WTC11 (cell line): ENCODE results near the gene GPR156. TPM values are rescaled to one million over a fixed set of nuclear protein-coding genes. Genes with fewer than 3 reads are reported as not detected.

Experiments
- ATAC-seq: fragments of 200-7000 bp; cut with Tn5 transposase; 2 replicates; pipeline ENCODE4 v1.10.0; 2021; ENCODE audit warnings: mild to moderate bottlenecking, moderate library complexity
- CTCF ChIA-PET: fragments of 300-600 bp; sonication (Branson Sonifier 250); formaldehyde crosslinking; loops from one replicate; lab custom pipeline; 2021; ENCODE audit warnings: antibody characterized with exemption; lab: Charles Lee
- POLR2A ChIA-PET: fragments of 350-600 bp; sonication (Branson Sonifier 250); formaldehyde crosslinking; loops from one replicate; lab custom pipeline; 2021; ENCODE audit warnings: antibody characterized with exemption; lab: Charles Lee
- DNase-seq: peaks from one replicate; pipeline ENCODE4 v3.0.0; 2021; ENCODE audit warnings: low spot score
- H3K27ac Mint-ChIP-seq: 2 replicates; pipeline ENCODE4 v1.8.0; 2021; ENCODE audit warnings: mixed read lengths
- H3K27me3 Mint-ChIP-seq: 2 replicates; pipeline ENCODE4 v1.8.0; 2021; ENCODE audit warnings: low read depth, mild to moderate bottlenecking, moderate library complexity, mixed read lengths
- H3K36me3 Mint-ChIP-seq: 2 replicates; pipeline ENCODE4 v1.8.0; 2021; ENCODE audit warnings: mixed read lengths
- H3K4me1 Mint-ChIP-seq: 2 replicates; pipeline ENCODE4 v1.8.0; 2022; ENCODE audit warnings: mixed read lengths
- H3K4me3 Mint-ChIP-seq: 2 replicates; pipeline ENCODE4 v1.8.0; 2021; ENCODE audit warnings: mild to moderate bottlenecking, moderate library complexity, mixed read lengths
- H3K9me3 Mint-ChIP-seq: 2 replicates; pipeline ENCODE4 v1.8.0; 2021; ENCODE audit warnings: mixed read lengths
- AR ChIP-seq: fragments of 250-450 bp; sonication (Bioruptor Pico); IDR thresholded peaks from 2 replicates; pipeline ENCODE4 v1.9.0; 2021; ENCODE audit warnings: mild to moderate bottlenecking
- ATF1 ChIP-seq: sonication (generic); formaldehyde crosslinking; IDR thresholded peaks from 2 replicates; pipeline ENCODE4 v1.8.1; 2023; ENCODE audit warnings: mild to moderate bottlenecking, moderate library complexity, missing genetic modification reagents
- ATF6 ChIP-seq: sonication (generic); formaldehyde crosslinking; IDR thresholded peaks from 2 replicates; pipeline ENCODE4 v1.8.1; 2023; ENCODE audit warnings: mild to moderate bottlenecking, missing genetic modification reagents
- CTCF ChIP-seq: fragments of 200-600 bp; IDR thresholded peaks from 2 replicates; pipeline ENCODE4 v1.8.0; 2022; ENCODE audit warnings: antibody characterized with exemption
- ELF4 ChIP-seq: sonication (generic); formaldehyde crosslinking; IDR thresholded peaks from 2 replicates; pipeline ENCODE4 v1.8.1; 2022; ENCODE audit warnings: low read depth, mild to moderate bottlenecking, moderate library complexity, missing genetic modification reagents
- GABPB1 ChIP-seq: sonication (generic); formaldehyde crosslinking; IDR thresholded peaks from 2 replicates; pipeline ENCODE4 v1.8.1; 2023; ENCODE audit warnings: mild to moderate bottlenecking, missing genetic modification reagents
- MAX ChIP-seq: sonication (generic); formaldehyde crosslinking; IDR thresholded peaks from 2 replicates; pipeline ENCODE4 v1.8.0; 2022; ENCODE audit warnings: mild to moderate bottlenecking, missing genetic modification reagents
- MXD4 ChIP-seq: fragments of 250-450 bp; sonication (Bioruptor Pico); IDR thresholded peaks from 2 replicates; pipeline ENCODE4 v1.8.0; 2021; ENCODE audit warnings: mild to moderate bottlenecking, moderate library complexity, borderline replicate concordance
- NFATC4 ChIP-seq: fragments of 250-450 bp; sonication (Bioruptor Pico); IDR thresholded peaks from 2 replicates; pipeline ENCODE4 v1.9.0; 2021; ENCODE audit warnings: mild to moderate bottlenecking
- PRRX2 ChIP-seq: fragments of 250-450 bp; sonication (Bioruptor Pico); IDR thresholded peaks from 2 replicates; pipeline ENCODE4 v1.8.0; 2021; ENCODE audit warnings: mild to moderate bottlenecking
- RELA ChIP-seq: sonication (generic); formaldehyde crosslinking; IDR thresholded peaks from 2 replicates; pipeline ENCODE4 v1.8.1; 2022; ENCODE audit warnings: missing genetic modification reagents, mild to moderate bottlenecking, borderline replicate concordance
- SMAD3 ChIP-seq: sonication (generic); formaldehyde crosslinking; IDR thresholded peaks from 2 replicates; pipeline ENCODE4 v1.8.0; 2022; ENCODE audit warnings: missing genetic modification reagents, mild to moderate bottlenecking, borderline replicate concordance
- SP1 ChIP-seq: sonication (generic); formaldehyde crosslinking; conservative IDR thresholded peaks from 2 replicates; pipeline ENCODE4 v1.8.1; 2022; ENCODE audit warnings: missing genetic modification reagents
- TP53 ChIP-seq: sonication (generic); formaldehyde crosslinking; IDR thresholded peaks from 2 replicates; pipeline ENCODE4 v1.8.1; 2023; ENCODE audit warnings: mild to moderate bottlenecking, missing genetic modification reagents
- ZMAT4 ChIP-seq: fragments of 250-450 bp; sonication (Bioruptor Pico); IDR thresholded peaks from 2 replicates; pipeline ENCODE4 v1.9.0; 2021; ENCODE audit warnings: mild to moderate bottlenecking
- ZNF138 ChIP-seq: sonication (generic); formaldehyde crosslinking; conservative IDR thresholded peaks from 2 replicates; pipeline ENCODE4 v1.8.1; 2022; ENCODE audit warnings: mild to moderate bottlenecking, moderate library complexity, missing genetic modification reagents
- total RNA-seq: library from RNA; stranded (reverse); gene quantifications from 3 replicates; pipeline ENCODE4 v1.2.3, GENCODE V29; 2021
- TF ChIP-seq, protein P1 (sequence below): sonication (generic); formaldehyde crosslinking; conservative IDR thresholded peaks from 2 replicates; pipeline ENCODE4 v1.8.1; 2022; ENCODE audit warnings: mild to moderate bottlenecking, missing genetic modification reagents
- TF ChIP-seq, protein P2 (sequence below): sonication (generic); formaldehyde crosslinking; IDR thresholded peaks from 2 replicates; pipeline ENCODE4 v1.8.1; 2022; ENCODE audit warnings: mild to moderate bottlenecking, moderate library complexity, missing genetic modification reagents
- TF ChIP-seq, protein P3 (sequence below): sonication (generic); formaldehyde crosslinking; IDR thresholded peaks from 2 replicates; pipeline ENCODE4 v1.8.1; 2023; ENCODE audit warnings: mild to moderate bottlenecking, moderate library complexity, missing genetic modification reagents
- TF ChIP-seq, protein P4 (sequence below): fragments of 250-450 bp; sonication (Bioruptor Pico); IDR thresholded peaks from 2 replicates; pipeline ENCODE4 v2.1.2; 2022; ENCODE audit warnings: mild to moderate bottlenecking, moderate library complexity

Gene GPR156
- total RNA-seq, 1 experiment from 2014 or later = 0.72 TPM

- H3K27me3 Mint-ChIP-seq = no peaks in the 10 kb centered on the region
- no peak for ATAC-seq
- DNase-seq = no peak
- H3K27ac Mint-ChIP-seq = no peak overlapping the region
- no peak for TF ChIP-seq ZNF138 (CRISPR knock-in tag)
- 0 out of 2 replicates have a peak, but pooled peaks cover 2% of the 10 kb centered on the region for H3K4me1 Mint-ChIP-seq
- CTCF ChIA-PET = no interaction called here
- H3K9me3 Mint-ChIP-seq = peaks cover 4% of the 10 kb centered on the region
- H3K4me3 Mint-ChIP-seq = no peak overlapping the region
- no peaks in the 10 kb centered on the region for H3K36me3 Mint-ChIP-seq
- POLR2A ChIA-PET = no interaction called here
These were observed 123.1 kb downstream of the GPR156 start for GRCh38 chr3:120161902-120162301.

DNA sequence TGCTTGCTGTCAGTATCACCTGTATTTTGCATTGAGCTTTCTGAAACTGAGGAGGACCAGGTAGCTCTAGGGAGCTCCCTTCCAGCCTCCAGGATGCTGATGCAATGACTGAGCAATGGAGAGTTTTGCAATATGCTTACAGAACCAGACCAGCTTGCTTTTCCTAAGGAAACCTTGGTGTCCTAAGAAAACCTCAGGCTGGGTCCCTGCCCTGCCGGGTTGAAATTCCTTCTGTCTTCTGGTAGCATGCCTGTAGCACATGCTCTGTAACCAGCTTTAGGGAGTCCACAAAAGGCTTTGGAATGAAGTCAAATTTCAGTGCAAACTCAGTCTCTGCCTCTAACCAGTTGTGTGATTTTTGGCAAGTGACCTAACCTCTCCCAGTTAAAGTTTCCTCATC lies 125.0 kb downstream of the GPR156 start:
- peaks cover 7% of the 10 kb centered on the region for H3K27me3 Mint-ChIP-seq
- H3K27ac Mint-ChIP-seq = no peak overlapping the region
- DNase-seq (peak; percentile 19), ATAC-seq (no peak; the same call in none of the 2 replicates)
- POLR2A ChIA-PET = interaction anchor here (1.0 to 2.6 kb wide), 2 partner anchors 18 to 65 kb away, joined by 5 to 16 read pairs; partner anchors contain the start of gene GSK3B
- peaks cover 12% of the 10 kb centered on the region for H3K36me3 Mint-ChIP-seq
- 0 out of 2 replicates have a peak, but pooled peaks cover 2% of the 10 kb centered on the region for H3K4me1 Mint-ChIP-seq
- peaks cover 19% of the 10 kb centered on the region for H3K9me3 Mint-ChIP-seq
- no peak overlapping the region for H3K4me3 Mint-ChIP-seq
- peak; percentile 67; the same call in 1 of the 2 replicates for TF ChIP-seq MAX (CRISPR knock-in tag)
- TF ChIP-seq GABPB1 (CRISPR knock-in tag) = peak; percentile 99
- TF ChIP-seq CTCF = no peak
- CTCF ChIA-PET = interaction anchor here (0.6 to 1.7 kb wide), 3 partner anchors 13 to 102 kb away, joined by 3 to 5 read pairs (median 3); no protein-coding TSS in a partner anchor

- peaks cover 7% of the 10 kb centered on the region for H3K27me3 Mint-ChIP-seq
- no peak for TF ChIP-seq MXD4
- no peak for TF ChIP-seq NFATC4 (CRISPR knock-in tag)
- no peak for TF ChIP-seq PRRX2 (CRISPR knock-in tag)
- no peak for TF ChIP-seq SP1 (CRISPR knock-in tag)
- TF ChIP-seq, protein P1, sequence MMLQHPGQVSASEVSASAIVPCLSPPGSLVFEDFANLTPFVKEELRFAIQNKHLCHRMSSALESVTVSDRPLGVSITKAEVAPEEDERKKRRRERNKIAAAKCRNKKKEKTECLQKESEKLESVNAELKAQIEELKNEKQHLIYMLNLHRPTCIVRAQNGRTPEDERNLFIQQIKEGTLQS (CRISPR knock-in tag) = no peak
- TF ChIP-seq ZMAT4 (CRISPR knock-in tag) = no peak
- no peak for TF ChIP-seq ATF1 (CRISPR knock-in tag)
- TF ChIP-seq, protein P2, sequence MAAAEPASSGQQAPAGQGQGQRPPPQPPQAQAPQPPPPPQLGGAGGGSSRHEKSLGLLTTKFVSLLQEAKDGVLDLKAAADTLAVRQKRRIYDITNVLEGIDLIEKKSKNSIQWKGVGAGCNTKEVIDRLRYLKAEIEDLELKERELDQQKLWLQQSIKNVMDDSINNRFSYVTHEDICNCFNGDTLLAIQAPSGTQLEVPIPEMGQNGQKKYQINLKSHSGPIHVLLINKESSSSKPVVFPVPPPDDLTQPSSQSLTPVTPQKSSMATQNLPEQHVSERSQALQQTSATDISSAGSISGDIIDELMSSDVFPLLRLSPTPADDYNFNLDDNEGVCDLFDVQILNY (CRISPR knock-in tag) = no peak
- TF ChIP-seq RELA (CRISPR knock-in tag) = no peak
- TF ChIP-seq AR (CRISPR knock-in tag) = no peak
- TF ChIP-seq, protein P3, sequence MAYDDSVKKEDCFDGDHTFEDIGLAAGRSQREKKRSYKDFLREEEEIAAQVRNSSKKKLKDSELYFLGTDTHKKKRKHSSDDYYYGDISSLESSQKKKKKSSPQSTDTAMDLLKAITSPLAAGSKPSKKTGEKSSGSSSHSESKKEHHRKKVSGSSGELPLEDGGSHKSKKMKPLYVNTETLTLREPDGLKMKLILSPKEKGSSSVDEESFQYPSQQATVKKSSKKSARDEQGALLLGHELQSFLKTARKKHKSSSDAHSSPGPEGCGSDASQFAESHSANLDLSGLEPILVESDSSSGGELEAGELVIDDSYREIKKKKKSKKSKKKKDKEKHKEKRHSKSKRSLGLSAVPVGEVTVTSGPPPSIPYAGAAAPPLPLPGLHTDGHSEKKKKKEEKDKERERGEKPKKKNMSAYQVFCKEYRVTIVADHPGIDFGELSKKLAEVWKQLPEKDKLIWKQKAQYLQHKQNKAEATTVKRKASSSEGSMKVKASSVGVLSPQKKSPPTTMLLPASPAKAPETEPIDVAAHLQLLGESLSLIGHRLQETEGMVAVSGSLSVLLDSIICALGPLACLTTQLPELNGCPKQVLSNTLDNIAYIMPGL (CRISPR knock-in tag) = no peak
- no peak for TF ChIP-seq SMAD3 (CRISPR knock-in tag)
- no peak for TF ChIP-seq ELF4 (CRISPR knock-in tag)
- TF ChIP-seq, protein P4, sequence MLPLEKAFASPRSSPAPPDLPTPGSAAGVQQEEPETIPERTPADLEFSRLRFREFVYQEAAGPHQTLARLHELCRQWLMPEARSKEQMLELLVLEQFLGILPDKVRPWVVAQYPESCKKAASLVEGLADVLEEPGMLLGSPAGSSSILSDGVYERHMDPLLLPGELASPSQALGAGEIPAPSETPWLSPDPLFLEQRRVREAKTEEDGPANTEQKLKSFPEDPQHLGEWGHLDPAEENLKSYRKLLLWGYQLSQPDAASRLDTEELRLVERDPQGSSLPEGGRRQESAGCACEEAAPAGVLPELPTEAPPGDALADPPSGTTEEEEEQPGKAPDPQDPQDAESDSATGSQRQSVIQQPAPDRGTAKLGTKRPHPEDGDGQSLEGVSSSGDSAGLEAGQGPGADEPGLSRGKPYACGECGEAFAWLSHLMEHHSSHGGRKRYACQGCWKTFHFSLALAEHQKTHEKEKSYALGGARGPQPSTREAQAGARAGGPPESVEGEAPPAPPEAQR (CRISPR knock-in tag) = no peak
- TF ChIP-seq ATF6 (CRISPR knock-in tag) = no peak
- no peak for TF ChIP-seq TP53 (CRISPR knock-in tag)
These were observed 127.3 kb downstream of the GPR156 start for GRCh38 chr3:120157681-120158080.

More at GRCh38 chr3:120157681-120158080, 127.3 kb downstream of the GPR156 start:
- peaks cover 42% of the 10 kb centered on the region for H3K9me3 Mint-ChIP-seq
- DNase-seq = no peak
- CTCF ChIA-PET = no interaction called here
- 0 out of 2 replicates have a peak, but pooled peaks cover 2% of the 10 kb centered on the region for H3K4me1 Mint-ChIP-seq
- no peak overlapping the region for H3K27ac Mint-ChIP-seq
- POLR2A ChIA-PET = no interaction called here
- H3K4me3 Mint-ChIP-seq = no peak overlapping the region
- H3K36me3 Mint-ChIP-seq = peaks cover 27% of the 10 kb centered on the region
- ATAC-seq = no peak
